ENCODE data around the gene SOHLH2. TPM values are rescaled to one million over a fixed set of nuclear protein-coding genes. Genes with fewer than 3 reads are reported as not detected.

Gene SOHLH2
- total and polyA plus RNA-seq, 4 donors = 0.04 to 0.28 (median 0.08) TPM

DNA sequence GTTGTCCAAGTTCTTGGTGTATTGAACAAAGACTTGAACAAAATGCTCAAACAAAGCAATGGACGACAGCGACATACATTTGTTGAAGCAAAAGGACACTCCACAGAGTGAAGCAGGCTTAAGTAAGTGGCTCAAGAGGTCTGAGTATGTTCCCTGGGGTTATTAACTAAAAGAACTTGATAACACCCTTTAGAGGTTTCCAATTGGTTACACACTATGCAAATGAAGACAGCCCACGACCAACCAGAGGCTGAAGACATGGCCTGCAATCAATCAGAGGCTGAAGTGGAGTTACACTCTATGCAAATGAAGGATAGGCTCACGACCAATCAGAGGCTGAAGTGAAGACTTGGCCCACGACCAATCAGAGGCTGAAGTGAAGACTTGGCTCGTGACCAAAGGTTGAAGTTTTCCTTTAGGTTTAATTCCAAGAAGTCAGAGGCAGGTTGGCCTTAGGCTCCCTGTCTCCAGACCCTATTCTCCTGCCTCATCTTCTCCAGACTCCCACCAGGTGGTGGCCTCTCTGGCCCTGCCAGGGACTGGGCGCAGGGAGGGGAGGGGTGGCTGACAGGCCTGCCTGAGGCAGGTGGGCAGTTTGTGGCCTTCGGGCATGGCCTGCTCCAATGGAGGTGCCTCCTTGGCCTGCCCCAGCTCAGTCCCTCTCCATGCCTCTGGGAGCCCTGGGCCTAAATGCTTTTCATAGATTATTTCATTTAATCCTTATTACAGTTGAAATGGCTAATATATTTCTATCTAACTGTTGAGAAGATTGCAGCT lies 45.2 kb upstream of the SOHLH2 start:
- Histone ChIP-seq H3K36me3 (ENCODE audit: control insufficient read depth in 4 of 4, insufficient read depth in 4 of 4, low read length in 4 of 4) (no peaks in the 10 kb centered on the region), H3K27ac (ENCODE audit: low read depth in 1 of 2, low read length in 1 of 2) (no peak overlapping the region), H3K27me3 (ENCODE audit: control insufficient read depth in 3 of 3, insufficient read depth in 3 of 3, low read length in 2 of 3) (no peaks in the 10 kb centered on the region), H3K4me3 (no peak overlapping the region), H3K9ac (ENCODE audit: insufficient read depth in 1 of 2, low read length in 2 of 2) (no peak overlapping the region), H3K4me1 (ENCODE audit: control insufficient read depth in 5 of 5, insufficient read depth in 5 of 5, low read length in 5 of 5) (no peaks in the 10 kb centered on the region), H3K9me3 (ENCODE audit: control insufficient read depth in 4 of 4, insufficient read depth in 3 of 4, low read length in 3 of 4) (peaks cover 0 to 3% (median 0%) of the 10 kb centered on the region in 4 donors)
- no peak for DNase-seq
- ATAC-seq (ENCODE audit: insufficient read depth, low FRiP score) = no peak
- TF ChIP-seq CTCF (IDR thresholded peaks at IDR 0.05; ENCODE audit: control extremely low read depth, extremely low read depth) = no peak
- 78 to 90% methylated on average over 8 of the region's 8 CpGs for WGBS, 2 donors

GRCh38 chr13:36258831-36259230 lies 44.5 kb upstream of the SOHLH2 start:
- H3K27ac ChIP-seq (ENCODE audit: low read depth in 1 of 2, low read length in 1 of 2) = no peak overlapping the region
- H3K36me3 ChIP-seq (ENCODE audit: control insufficient read depth in 4 of 4, insufficient read depth in 4 of 4, low read length in 4 of 4) = no peaks in the 10 kb centered on the region
- no peaks in the 10 kb centered on the region for H3K4me1 ChIP-seq (ENCODE audit: control insufficient read depth in 5 of 5, insufficient read depth in 5 of 5, low read length in 5 of 5)
- ATAC-seq (ENCODE audit: insufficient read depth, low FRiP score) (no peak), DNase-seq (no peak)
- H3K9ac ChIP-seq (ENCODE audit: insufficient read depth in 1 of 2, low read length in 2 of 2) = no peak overlapping the region
- 84 to 91% methylated on average over 8 of the region's 8 CpGs for WGBS, 2 donors
- TF ChIP-seq CTCF (IDR thresholded peaks at IDR 0.05; ENCODE audit: control extremely low read depth, extremely low read depth) = no peak
- H3K4me3 ChIP-seq = no peak overlapping the region
- no peaks in the 10 kb centered on the region for H3K27me3 ChIP-seq (ENCODE audit: control insufficient read depth in 3 of 3, insufficient read depth in 3 of 3, low read length in 2 of 3)
- H3K9me3 ChIP-seq (ENCODE audit: control insufficient read depth in 4 of 4, insufficient read depth in 3 of 4, low read length in 3 of 4) = peaks cover 0 to 3% (median 0%) of the 10 kb centered on the region in 4 donors

DNA sequence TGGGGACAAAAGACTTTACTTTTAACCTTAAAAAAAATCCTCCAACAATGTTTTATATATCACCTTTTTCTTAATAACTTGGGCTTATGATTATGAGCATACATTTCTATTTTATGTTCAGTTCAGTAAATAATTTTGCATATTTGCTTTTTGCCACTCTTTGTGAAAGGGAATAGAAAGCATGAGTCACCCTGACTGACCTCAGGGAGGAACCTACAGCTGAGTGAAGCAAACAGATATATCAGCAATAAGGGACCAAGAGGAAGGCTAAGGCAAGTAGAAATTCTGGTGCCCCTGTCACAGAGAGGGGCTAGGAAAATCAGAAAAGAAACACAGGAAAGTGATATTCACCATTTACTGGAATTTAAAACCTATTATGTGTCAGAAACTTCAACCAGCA lies 37.2 kb upstream of the SOHLH2 start:
- Histone ChIP-seq H3K4me1 (ENCODE audit: control insufficient read depth in 5 of 5, insufficient read depth in 5 of 5, low read length in 5 of 5) (no peaks in the 10 kb centered on the region), H3K9me3 (ENCODE audit: control insufficient read depth in 4 of 4, insufficient read depth in 3 of 4, low read length in 3 of 4) (no peaks in the 10 kb centered on the region), H3K9ac (ENCODE audit: insufficient read depth in 1 of 2, low read length in 2 of 2) (no peak overlapping the region), H3K27me3 (ENCODE audit: control insufficient read depth in 3 of 3, insufficient read depth in 3 of 3, low read length in 2 of 3) (no peaks in the 10 kb centered on the region), H3K4me3 (no peak overlapping the region), H3K36me3 (ENCODE audit: control insufficient read depth in 4 of 4, insufficient read depth in 4 of 4, low read length in 4 of 4) (peaks cover 0 to under 1% (median 0%) of the 10 kb centered on the region in 4 donors), H3K27ac (ENCODE audit: low read depth in 1 of 2, low read length in 1 of 2) (no peak overlapping the region)
- ATAC-seq (ENCODE audit: insufficient read depth, low FRiP score) (no peak), DNase-seq (no peak)
- no peak for TF ChIP-seq CTCF (IDR thresholded peaks at IDR 0.05; ENCODE audit: control extremely low read depth, extremely low read depth)

Measured in lung (tissue), 12 donors.